Lower leg skin (tissue), 4 donors: ENCODE measurements around the gene CHGA. TPM values are rescaled to one million over a fixed set of nuclear protein-coding genes. Genes with fewer than 3 reads are reported as not detected.

Experiments
- DNase-seq, 2 donors: peaks; one replicate each; pipeline ENCODE4 v3.0.0-alpha.2; 2019; ENCODE audit warnings: low spot score in 2 of 2
- H3K4me3 ChIP-seq: fragments of 200-600 bp; sonication (generic); 2 replicates; pipeline ENCODE4 v1.5.1; 2017; ENCODE audit warnings: mild to moderate bottlenecking, low read depth; ENCODE audit not compliant: poor library complexity, severe bottlenecking
- POLR2A ChIP-seq, 2 donors: fragments of 450-650 bp; IDR thresholded peaks; one replicate each; pipeline ENCODE4 v1.6.1; 2016 to 2017; ENCODE audit warnings: antibody characterized with exemption in 2 of 2, mild to moderate bottlenecking in 1 of 2, moderate library complexity in 1 of 2
- WGBS, 2 donors: methylation state at CpG; one replicate each; pipeline ENCODE4 v1.1.5; 2018; 5-methylcytosine and 5-hydroxymethylcytosine counted together
- intact Hi-C: fragments of 100-400 bp; cut with DNase I; formaldehyde crosslinking; loops from one replicate; pipeline ENCODE4 v1.15.0; 2023; ENCODE audit warnings: low total_unique reads
- total RNA-seq, 4 donors: library from RNA; depleted of rRNA; stranded (reverse); fragments of >200 nt; gene quantifications; one replicate each; pipeline ENCODE4 v1.1.0, GENCODE V29; 2016
- TF ChIP-seq, protein P1 (sequence below), 3 donors: fragments of 450-650 bp; IDR thresholded peaks; one replicate each; pipeline ENCODE4 v1.5.1; 2016; ENCODE audit warnings: antibody characterized with exemption in 3 of 3, mild to moderate bottlenecking in 3 of 3, moderate library complexity in 2 of 3

Gene CHGA
- total RNA-seq, 4 donors from 2014 or later, result 0.17 to 1.6 (median 1.5) TPM; not detected in 1

DNA sequence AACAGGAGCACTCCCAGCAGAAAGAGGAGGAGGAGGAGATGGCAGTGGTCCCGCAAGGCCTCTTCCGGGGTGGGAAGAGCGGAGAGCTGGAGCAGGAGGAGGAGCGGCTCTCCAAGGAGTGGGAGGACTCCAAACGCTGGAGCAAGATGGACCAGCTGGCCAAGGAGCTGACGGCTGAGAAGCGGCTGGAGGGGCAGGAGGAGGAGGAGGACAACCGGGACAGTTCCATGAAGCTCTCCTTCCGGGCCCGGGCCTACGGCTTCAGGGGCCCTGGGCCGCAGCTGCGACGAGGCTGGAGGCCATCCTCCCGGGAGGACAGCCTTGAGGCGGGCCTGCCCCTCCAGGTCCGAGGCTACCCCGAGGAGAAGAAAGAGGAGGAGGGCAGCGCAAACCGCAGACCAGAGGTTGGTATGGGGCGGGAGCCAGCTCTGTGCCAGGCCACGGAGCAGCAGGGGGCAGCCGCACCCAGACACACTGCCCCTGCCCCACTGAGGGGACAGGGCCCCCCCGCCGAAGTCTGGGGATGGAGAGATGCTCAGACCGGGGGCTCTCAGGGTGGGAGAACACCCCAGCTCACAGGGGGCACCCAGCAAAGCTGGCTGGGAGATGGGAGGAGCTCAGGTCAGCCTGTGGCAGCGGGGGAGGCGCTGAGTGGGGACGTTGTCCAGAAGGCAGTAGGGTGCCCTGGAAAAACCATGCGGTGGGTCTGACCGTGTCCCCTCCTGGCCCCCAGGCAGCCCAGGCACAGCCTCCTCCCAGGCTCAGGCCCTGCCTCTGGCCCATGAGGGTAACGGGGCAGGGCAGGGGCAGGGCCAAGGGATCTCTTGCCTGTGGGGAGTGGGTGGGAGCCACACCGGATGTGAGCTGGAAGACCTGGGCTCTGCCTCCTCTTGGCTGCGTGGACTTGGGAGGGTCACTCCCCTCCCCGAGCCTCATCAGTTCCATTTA lies 9.8 kb downstream of the CHGA start:
- WGBS, 2 donors, result 85 to 86% methylated on average over 29 to 35 of the region's 35 CpGs

DNA sequence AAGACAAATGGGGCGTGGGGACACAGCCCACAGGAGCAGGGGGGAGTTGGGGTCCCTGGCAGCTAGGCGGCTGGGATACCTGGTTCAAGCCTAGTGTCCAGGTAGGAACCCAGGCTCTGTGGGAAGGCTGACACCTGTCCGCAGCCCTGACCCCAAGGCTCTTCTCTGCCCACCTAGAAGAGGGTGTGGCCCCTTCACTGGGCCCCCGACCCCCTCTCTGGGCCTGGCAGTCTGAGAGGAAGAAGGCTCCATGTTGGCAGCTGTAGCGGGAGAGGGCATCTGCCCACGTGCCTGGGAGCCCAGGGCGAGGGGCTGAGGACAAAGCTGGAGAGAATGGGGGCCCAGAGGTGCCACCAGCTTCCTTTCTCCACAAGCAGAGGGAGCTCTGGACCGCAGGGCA lies 10.5 kb downstream of the CHGA start:
- intact Hi-C loops, result no loop called here
- 82 to 84% methylated on average over 8 of the region's 8 CpGs for WGBS, 2 donors
- H3K4me3 ChIP-seq, result no peak overlapping the region
- no peak for DNase-seq
- TF ChIP-seq, protein P1, sequence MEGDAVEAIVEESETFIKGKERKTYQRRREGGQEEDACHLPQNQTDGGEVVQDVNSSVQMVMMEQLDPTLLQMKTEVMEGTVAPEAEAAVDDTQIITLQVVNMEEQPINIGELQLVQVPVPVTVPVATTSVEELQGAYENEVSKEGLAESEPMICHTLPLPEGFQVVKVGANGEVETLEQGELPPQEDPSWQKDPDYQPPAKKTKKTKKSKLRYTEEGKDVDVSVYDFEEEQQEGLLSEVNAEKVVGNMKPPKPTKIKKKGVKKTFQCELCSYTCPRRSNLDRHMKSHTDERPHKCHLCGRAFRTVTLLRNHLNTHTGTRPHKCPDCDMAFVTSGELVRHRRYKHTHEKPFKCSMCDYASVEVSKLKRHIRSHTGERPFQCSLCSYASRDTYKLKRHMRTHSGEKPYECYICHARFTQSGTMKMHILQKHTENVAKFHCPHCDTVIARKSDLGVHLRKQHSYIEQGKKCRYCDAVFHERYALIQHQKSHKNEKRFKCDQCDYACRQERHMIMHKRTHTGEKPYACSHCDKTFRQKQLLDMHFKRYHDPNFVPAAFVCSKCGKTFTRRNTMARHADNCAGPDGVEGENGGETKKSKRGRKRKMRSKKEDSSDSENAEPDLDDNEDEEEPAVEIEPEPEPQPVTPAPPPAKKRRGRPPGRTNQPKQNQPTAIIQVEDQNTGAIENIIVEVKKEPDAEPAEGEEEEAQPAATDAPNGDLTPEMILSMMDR (IDR thresholded peaks at IDR 0.05), result no peak
- TF ChIP-seq POLR2A (IDR thresholded peaks at IDR 0.05), result no peak

More for the DNA sequence above, 9.8 kb downstream of the CHGA start:
- H3K4me3 ChIP-seq, result no peak overlapping the region
- DNase-seq, result no peak
- intact Hi-C loops, result no loop called here
- TF ChIP-seq, protein P1 (IDR thresholded peaks at IDR 0.05), result no peak
- no peak for TF ChIP-seq POLR2A (IDR thresholded peaks at IDR 0.05)

DNA sequence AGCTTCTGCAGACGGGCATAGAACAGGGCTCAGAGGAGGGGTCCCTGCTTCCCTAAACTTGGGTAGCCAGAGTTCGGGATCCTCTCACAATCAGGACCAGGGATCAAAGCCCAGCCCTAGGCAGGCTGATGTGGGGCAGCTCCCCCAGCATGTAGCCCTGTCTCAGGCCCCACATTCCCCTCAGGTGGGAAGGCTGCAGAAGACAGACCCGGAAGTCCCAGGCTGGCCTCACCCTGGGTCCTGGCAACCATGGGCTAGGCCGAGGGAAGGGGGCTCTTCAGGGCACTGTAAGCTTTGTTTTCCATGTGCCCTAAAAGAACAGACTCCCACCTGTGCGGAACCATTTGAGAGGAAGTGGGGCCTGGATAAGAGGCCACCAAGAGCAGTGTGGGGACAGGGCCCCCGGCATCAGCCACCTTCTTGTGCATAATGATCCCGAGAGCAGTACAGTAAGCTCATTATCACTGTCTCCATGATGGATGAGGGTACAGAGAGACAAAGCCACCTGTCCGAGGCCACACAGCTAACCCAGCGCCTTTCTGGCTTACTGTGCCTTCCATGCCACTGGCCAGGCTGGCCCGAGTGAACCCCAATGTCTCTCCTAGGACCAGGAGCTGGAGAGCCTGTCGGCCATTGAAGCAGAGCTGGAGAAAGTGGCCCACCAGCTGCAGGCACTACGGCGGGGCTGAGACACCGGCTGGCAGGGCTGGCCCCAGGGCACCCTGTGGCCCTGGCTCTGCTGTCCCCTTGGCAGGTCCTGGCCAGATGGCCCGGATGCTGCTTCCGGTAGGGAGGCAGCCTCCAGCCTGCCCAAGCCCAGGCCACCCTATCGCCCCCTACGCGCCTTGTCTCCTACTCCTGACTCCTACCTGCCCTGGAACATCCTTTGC lies 11.5 kb downstream of the CHGA start:
- H3K4me3 ChIP-seq, result no peak overlapping the region
- intact Hi-C loops, result no loop called here
- DNase-seq, result no peak
- WGBS, 2 donors, result 75 to 86% methylated on average over 12 to 15 of the region's 19 CpGs
- TF ChIP-seq, protein P1 (IDR thresholded peaks at IDR 0.05), result no peak
- no peak for TF ChIP-seq POLR2A (IDR thresholded peaks at IDR 0.05)

DNA sequence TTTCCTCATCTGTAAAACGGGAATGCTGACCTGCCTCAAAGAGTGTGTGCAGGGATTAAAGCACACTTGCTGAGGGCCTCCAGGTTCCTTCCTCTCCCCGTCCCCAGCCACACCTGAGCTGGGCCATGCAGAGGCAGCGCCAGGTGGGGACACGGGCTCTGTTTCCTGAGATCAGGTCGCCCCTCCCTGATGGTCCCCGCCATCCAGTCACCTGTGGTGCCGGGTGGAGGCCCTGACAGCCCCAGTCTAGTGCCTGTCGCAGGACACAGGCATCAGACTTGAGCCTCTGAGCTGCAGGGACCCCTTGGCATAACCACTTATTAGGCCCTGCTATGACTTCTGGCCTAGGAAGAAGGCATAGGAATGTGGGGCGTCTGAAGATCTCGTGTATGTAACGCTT lies 12.5 kb downstream of the CHGA start:
- intact Hi-C loops, result no loop called here
- H3K4me3 ChIP-seq, result no peak overlapping the region
- TF ChIP-seq POLR2A (IDR thresholded peaks at IDR 0.05), result no peak
- TF ChIP-seq, protein P1 (IDR thresholded peaks at IDR 0.05), result no peak
- 93 to 94% methylated on average over 11 of the region's 11 CpGs for WGBS, 2 donors
- no peak for DNase-seq

DNA sequence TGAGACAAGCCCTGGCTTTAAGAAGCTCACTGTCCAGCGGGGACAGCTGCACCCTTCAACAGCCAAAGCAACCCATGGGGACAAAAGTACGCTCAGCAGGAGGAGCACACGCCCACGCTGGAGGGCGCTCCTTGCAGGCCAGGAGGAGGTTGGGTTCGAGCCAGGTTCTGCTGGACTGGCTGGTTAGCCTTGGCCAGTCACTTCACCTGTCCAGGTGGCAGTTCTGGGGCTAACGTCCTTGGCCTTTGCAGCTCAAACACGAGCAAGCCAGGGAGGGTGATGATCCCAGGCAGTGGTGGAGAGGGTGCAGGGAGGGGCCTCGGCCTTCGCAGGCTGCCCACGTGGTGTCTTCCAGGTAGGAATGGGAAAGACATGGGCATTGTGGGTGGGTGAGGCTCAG lies 13.1 kb downstream of the CHGA start:
- intact Hi-C loops, result no loop called here
- no peak for DNase-seq
- TF ChIP-seq, protein P1 (IDR thresholded peaks at IDR 0.05), result no peak
- TF ChIP-seq POLR2A (IDR thresholded peaks at IDR 0.05), result no peak
- 88 to 89% methylated on average over 11 of the region's 11 CpGs for WGBS, 2 donors
- no peak overlapping the region for H3K4me3 ChIP-seq
